RWPE1 (cell line): ENCODE results near the gene DLGAP1.
A peak's percentile ranks its signal among the peaks of the same experiment; 100 is the strongest.

Experiments used
- CTCF ChIA-PET: fragments of 350-600 bp; sonication (Branson Sonifier 250); formaldehyde crosslinking; extraction: SDS; loops from one replicate; lab custom pipeline; 2021; lab: Yijun Ruan, JAX
- POLR2A ChIA-PET: fragments of 400-600 bp; formaldehyde crosslinking; extraction: SDS; loops from one replicate; lab custom pipeline; 2020; ENCODE audit warnings: antibody characterized with exemption; ENCODE audit not compliant: low non-redundant PET; lab: Yijun Ruan, JAX
- DNase-seq: peaks from one replicate; pipeline ENCODE4 v3.0.0; 2012; ENCODE audit warnings: low spot score
- H3K27ac ChIP-seq: fragments of 450-650 bp; 2 replicates; pipeline ENCODE4 v1.5.1; 2017
- CTCF ChIP-seq: fragments of 450-650 bp; conservative IDR thresholded peaks from 2 replicates; pipeline ENCODE4 v1.5.1; 2017; ENCODE audit warnings: low read depth, mild to moderate bottlenecking

DLGAP1 gene

GRCh38 chr18:4119127-4119648, 335.9 kb downstream of the DLGAP1 start:
- no peak for TF ChIP-seq CTCF
- ChIA-PET POLR2A (no interaction called here), CTCF (interaction anchor here (1.0 kb wide), 1 partner anchor 13 kb away, joined by 4 read pairs; no protein-coding TSS in a partner anchor)
- H3K27ac ChIP-seq: no peak overlapping the region
- DNase-seq: no peak

DNA sequence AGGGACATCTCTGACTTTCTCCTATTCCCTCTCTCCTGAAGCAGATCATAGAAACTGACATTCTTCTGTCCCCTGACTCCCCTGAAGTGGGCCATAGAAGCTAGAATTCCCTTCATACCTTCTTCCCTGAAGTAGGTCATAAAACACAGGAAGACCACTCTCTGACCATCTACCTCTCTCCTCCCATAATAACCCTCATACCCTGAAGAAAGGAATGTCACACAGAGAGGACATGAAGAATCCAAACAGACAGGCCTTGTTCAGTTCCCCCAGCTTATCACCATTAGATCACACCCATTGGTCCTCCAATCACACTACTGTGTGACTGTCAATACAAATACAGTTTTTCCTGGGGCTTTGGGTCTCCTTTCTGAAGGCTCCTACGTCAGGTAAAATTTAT, 347.1 kb downstream of the DLGAP1 start:
- ChIA-PET CTCF (no interaction called here), POLR2A (no interaction called here)
- H3K27ac ChIP-seq: no peak overlapping the region
- TF ChIP-seq CTCF: no peak
- DNase-seq: no peak

- CTCF ChIA-PET: interaction anchor here (0.6 to 1.4 kb wide), 5 partner anchors 11 to 951 kb away, joined by 3 to 8 read pairs (median 4); no protein-coding TSS in a partner anchor
- no peak for DNase-seq
- POLR2A ChIA-PET: no interaction called here
- no peak for TF ChIP-seq CTCF
- H3K27ac ChIP-seq: no peak overlapping the region
These were observed 348.0 kb downstream of the DLGAP1 start for GRCh38 chr18:4107049-4107467.

DNA sequence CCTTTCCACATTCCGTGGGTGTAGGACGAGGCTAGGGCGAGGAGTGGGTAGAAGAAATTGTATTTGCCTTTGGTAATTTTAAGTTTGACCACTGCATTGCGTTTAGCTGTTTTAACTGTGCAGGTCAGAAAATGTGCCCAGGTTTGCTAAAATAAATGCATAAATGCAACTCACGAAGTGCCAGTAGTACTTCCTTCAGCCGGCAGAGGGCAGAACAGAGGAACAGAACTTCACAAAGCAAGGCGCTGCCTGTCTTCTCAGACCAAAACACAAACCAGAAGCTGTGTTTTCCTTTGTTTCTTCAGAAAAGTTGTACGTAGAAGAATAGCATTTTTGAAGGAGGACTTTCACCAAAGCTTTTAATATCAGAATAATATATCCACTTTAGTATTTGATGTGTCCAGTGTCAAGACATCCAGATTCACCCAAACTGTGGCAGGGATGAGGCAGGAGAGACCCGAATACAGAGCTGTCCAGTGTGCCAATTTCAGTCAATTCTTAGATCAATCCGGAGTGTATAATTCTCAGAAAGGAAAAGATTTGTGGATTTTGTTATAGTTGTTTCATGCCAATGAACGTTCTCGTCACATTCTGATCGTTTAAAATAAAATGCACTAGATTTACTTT, 348.6 kb downstream of the DLGAP1 start:
- CTCF ChIA-PET: interaction anchor here (0.6 to 1.4 kb wide), 4 partner anchors 12 to 951 kb away, joined by 3 to 7 read pairs (median 4); no protein-coding TSS in a partner anchor
- TF ChIP-seq CTCF: peak; percentile 82
- H3K27ac ChIP-seq: no peak overlapping the region
- peak; percentile 6 for DNase-seq
- POLR2A ChIA-PET: no interaction called here

- CTCF ChIA-PET: no interaction called here
- POLR2A ChIA-PET: no interaction called here
- no peak overlapping the region for H3K27ac ChIP-seq
- no peak for DNase-seq
- no peak for TF ChIP-seq CTCF
These were observed 352.2 kb downstream of the DLGAP1 start for GRCh38 chr18:4102901-4103300.

DNA sequence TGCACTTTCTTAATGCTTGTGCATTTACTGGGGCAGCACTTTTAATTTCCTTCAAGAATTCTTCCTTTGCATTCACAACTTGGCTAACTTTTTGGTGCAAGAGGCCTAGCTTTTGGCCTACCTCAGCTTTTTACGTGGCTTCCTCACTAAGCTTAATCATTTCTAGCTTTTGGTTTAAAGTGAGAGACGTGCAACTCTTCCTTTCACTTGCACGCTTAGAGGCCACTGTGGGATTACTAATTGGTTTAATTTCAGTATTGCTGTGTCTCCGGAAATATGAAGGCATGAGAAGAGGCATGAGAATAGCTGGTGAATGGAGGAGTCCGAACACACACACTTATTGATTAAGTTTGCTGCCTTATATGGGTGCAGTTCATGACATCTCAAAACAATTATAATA, 354.1 kb downstream of the DLGAP1 start:
- no peak for TF ChIP-seq CTCF
- no peak for DNase-seq
- POLR2A ChIA-PET: no interaction called here
- CTCF ChIA-PET: interaction anchor here (0.6 kb wide), 1 partner anchor 577 kb away, joined by 3 read pairs; no protein-coding TSS in a partner anchor
- H3K27ac ChIP-seq: no peak overlapping the region
